Mesothelial cell of epicardium (in vitro differentiated cells): ENCODE results near the gene ARHGEF7. TPM values are rescaled to one million over a fixed set of nuclear protein-coding genes. Genes with fewer than 3 reads are reported as not detected.

Experiments
- DNase-seq, 2 experiments: peaks; one replicate each; pipeline ENCODE4 v3.0.0; 2021; ENCODE audit warnings: low spot score in 2 of 2; ENCODE audit not compliant: unreplicated experiment in 2 of 2
- H3K27ac Mint-ChIP-seq: 2 replicates; pipeline ENCODE4 v1.8.0; 2021; ENCODE audit warnings: mixed read lengths
- H3K27me3 Mint-ChIP-seq: 2 replicates; pipeline ENCODE4 v1.8.0; 2021; ENCODE audit warnings: low read depth, mixed read lengths
- H3K36me3 Mint-ChIP-seq: 2 replicates; pipeline ENCODE4 v1.8.0; 2021; ENCODE audit warnings: mixed read lengths
- H3K4me1 Mint-ChIP-seq: 2 replicates; pipeline ENCODE4 v1.8.0; 2021; ENCODE audit warnings: mixed read lengths
- H3K4me3 Mint-ChIP-seq: 2 replicates; pipeline ENCODE4 v1.8.0; 2021; ENCODE audit warnings: mild to moderate bottlenecking, moderate library complexity, mixed read lengths
- H3K9me3 Mint-ChIP-seq: 2 replicates; pipeline ENCODE4 v1.8.0; 2021; ENCODE audit warnings: mixed read lengths
- total RNA-seq: library from RNA; stranded (reverse); gene quantifications from 3 replicates; pipeline ENCODE4 v1.2.1, GENCODE V29; 2021
- TF ChIP-seq, protein P1 (sequence below): fragments of 200-600 bp; sonication (generic); IDR thresholded peaks from one replicate; pipeline ENCODE4 v1.5.0; 2021; ENCODE audit warnings: antibody characterized with exemption; ENCODE audit not compliant: unreplicated experiment

ARHGEF7 gene
- total RNA-seq, 1 donor from 2014 or later: 95.9 TPM

DNA sequence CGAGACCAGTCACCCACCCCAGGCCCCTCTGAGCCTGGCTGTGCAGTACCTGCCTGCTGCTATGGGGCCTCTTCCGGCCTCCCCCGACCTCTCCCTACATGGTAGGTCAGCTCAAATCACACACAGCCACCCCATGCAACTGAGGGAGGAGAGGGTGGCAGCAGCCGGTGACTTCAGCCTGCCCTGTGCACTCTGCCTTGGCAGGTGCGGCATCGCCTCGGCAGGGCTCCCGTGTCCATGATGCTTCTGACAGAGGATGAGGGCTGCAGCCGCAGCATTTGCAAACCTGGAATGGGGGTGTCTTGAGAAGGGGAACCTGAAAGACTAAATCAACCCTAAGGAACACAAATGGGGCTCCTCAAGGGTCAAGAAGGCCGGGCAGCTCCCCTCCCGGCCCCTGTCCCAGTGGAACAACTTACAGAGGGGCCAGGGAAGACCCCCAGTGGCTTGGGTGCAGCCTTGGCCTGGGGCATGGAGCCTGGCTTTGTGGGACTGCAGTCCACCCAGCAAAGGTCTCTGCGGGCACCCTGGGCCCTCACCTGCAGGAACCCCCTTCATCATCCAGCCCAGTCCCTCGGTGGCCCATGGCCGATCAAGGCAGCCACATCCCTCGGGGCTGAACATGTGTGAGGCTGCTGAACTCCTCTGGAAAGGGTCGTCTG, 212.0 kb downstream of the ARHGEF7 start:
- no peaks in the 10 kb centered on the region for H3K27me3 Mint-ChIP-seq
- peaks cover 2% of the 10 kb centered on the region for H3K4me1 Mint-ChIP-seq
- TF ChIP-seq, protein P1, sequence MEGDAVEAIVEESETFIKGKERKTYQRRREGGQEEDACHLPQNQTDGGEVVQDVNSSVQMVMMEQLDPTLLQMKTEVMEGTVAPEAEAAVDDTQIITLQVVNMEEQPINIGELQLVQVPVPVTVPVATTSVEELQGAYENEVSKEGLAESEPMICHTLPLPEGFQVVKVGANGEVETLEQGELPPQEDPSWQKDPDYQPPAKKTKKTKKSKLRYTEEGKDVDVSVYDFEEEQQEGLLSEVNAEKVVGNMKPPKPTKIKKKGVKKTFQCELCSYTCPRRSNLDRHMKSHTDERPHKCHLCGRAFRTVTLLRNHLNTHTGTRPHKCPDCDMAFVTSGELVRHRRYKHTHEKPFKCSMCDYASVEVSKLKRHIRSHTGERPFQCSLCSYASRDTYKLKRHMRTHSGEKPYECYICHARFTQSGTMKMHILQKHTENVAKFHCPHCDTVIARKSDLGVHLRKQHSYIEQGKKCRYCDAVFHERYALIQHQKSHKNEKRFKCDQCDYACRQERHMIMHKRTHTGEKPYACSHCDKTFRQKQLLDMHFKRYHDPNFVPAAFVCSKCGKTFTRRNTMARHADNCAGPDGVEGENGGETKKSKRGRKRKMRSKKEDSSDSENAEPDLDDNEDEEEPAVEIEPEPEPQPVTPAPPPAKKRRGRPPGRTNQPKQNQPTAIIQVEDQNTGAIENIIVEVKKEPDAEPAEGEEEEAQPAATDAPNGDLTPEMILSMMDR: no peak
- H3K36me3 Mint-ChIP-seq: no peaks in the 10 kb centered on the region
- H3K4me3 Mint-ChIP-seq: no peak overlapping the region
- DNase-seq: no peak
- H3K27ac Mint-ChIP-seq: no peak overlapping the region
- peaks cover 4% of the 10 kb centered on the region for H3K9me3 Mint-ChIP-seq

GRCh38 chr13:111327730-111328573, 212.8 kb downstream of the ARHGEF7 start:
- no peak for DNase-seq
- no peak overlapping the region for H3K4me3 Mint-ChIP-seq
- H3K4me1 Mint-ChIP-seq: peaks cover 2% of the 10 kb centered on the region

GRCh38 chr13:111328574-111329410, 213.7 kb downstream of the ARHGEF7 start:
- H3K27ac Mint-ChIP-seq: no peak overlapping the region
- no peak for DNase-seq
- H3K36me3 Mint-ChIP-seq: no peaks in the 10 kb centered on the region
- H3K4me1 Mint-ChIP-seq: peaks cover 2% of the 10 kb centered on the region
- no peaks in the 10 kb centered on the region for H3K27me3 Mint-ChIP-seq
- TF ChIP-seq, protein P1: no peak
- H3K9me3 Mint-ChIP-seq: peaks cover 18% of the 10 kb centered on the region
- no peak overlapping the region for H3K4me3 Mint-ChIP-seq

More at GRCh38 chr13:111327730-111328573, 212.8 kb downstream of the ARHGEF7 start:
- no peak overlapping the region for H3K27ac Mint-ChIP-seq
- TF ChIP-seq, protein P1: no peak
- no peaks in the 10 kb centered on the region for H3K36me3 Mint-ChIP-seq
- H3K9me3 Mint-ChIP-seq: peaks cover 11% of the 10 kb centered on the region
- no peaks in the 10 kb centered on the region for H3K27me3 Mint-ChIP-seq

DNA sequence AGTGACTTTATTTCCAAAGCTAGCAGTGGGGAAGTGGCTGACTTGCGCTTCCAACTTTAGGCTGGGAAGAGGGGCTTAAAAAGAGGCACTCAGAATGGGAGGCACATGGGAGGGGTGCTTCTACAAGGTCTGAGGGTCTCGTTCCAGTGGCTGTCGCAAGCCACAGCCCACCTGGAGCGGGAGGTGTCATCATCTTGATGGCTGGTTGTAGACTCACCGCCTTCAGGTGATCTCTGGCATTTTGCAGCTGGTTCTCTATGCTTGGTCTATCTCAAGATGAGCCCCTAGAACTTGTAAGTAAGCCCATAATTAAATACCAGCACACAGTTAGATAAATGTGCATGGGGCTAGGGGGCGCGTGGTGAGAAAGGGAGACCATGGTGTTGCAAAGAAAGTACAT, 214.5 kb downstream of the ARHGEF7 start:
- Mint-ChIP-seq H3K4me3 (no peak overlapping the region), H3K27ac (no peak overlapping the region), H3K4me1 (peaks cover 2% of the 10 kb centered on the region), H3K9me3 (peaks cover 23% of the 10 kb centered on the region), H3K36me3 (peaks cover 2% of the 10 kb centered on the region), H3K27me3 (no peaks in the 10 kb centered on the region)
- TF ChIP-seq, protein P1: no peak
- DNase-seq: no peak

GRCh38 chr13:111330066-111330610, 215.0 kb downstream of the ARHGEF7 start:
- Mint-ChIP-seq H3K27me3 (no peaks in the 10 kb centered on the region), H3K4me1 (peaks cover 2% of the 10 kb centered on the region), H3K4me3 (no peak overlapping the region), H3K36me3 (peaks cover 2% of the 10 kb centered on the region), H3K27ac (no peak overlapping the region), H3K9me3 (peaks cover 23% of the 10 kb centered on the region)
- TF ChIP-seq, protein P1: no peak
- DNase-seq: no peak
